SW 1271 (cell line): ENCODE results near the gene PRAMEF13.
"Not testable (repeated sequence)": the region's sequence is repeated elsewhere in the genome, so short reads cannot be mapped to it uniquely, and the experiment has no call there.

Source experiments
- DNase-seq, 2 experiments: peaks; one replicate each; lab custom pipeline; 2025; lab: John Stamatoyannopoulos, UW

The PRAMEF13 gene

DNA sequence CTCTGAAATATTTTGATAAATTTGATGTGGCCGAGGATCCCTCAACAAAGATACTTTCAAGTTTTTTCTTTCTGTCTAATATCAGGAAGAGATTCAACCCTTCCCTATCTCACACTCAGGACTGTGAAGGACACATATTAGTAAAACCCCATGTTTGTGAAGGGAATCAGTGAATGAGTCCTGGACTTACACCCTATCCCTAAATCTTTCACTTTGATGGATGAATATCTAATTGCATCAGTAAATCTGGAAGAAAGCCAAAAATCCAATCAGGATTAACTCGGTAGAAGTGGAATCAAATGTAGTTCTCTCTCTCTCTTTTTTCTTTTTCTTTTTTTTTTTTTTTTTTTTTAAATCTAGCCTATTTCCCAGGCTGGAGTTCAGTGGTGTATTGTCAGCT is 29.7 kb downstream of the PRAMEF13 start, which contains the start of gene PRAMEF9:
Gene PRAMEF9, plus strand, starts transcription at position 301 of the 400 bp plus-strand sequence. CDS start 3,433 bp downstream, outside the sequence.
- not testable (repeated sequence) for DNase-seq

GRCh38 chr1:13165531-13165930 is 35.7 kb downstream of the PRAMEF13 start, which contains the start of gene HNRNPCL4:
Gene HNRNPCL4, minus strand, starts transcription at chr1:13165631. Its CDS starts 164 bp downstream, at chr1:13165467.
- not testable (repeated sequence) for DNase-seq

DNA sequence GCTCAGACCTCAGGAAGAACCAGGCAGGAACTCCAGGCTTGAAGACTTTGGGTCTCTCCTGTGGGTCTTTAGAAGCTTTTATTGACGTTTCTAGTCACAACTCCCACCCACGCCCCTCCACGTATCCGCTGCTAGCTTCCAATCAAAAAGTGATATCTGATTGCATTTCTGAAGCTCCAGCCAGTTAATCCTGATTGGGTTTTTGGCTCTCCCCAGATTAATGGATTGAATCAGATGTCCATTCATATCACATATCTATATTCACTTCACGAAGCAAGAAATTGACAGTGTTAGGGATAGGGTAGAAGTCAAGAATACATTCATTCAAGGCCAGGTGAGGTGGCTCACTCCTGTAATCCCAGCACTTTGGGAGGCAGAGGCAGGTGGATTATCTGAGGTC is 45.3 kb downstream of the PRAMEF13 start, which contains the start of gene PRAMEF26:
Gene PRAMEF26, minus strand, starts transcription at position 101 of the 400 bp plus-strand sequence. CDS start 2,914 bp downstream, outside the sequence.
- DNase-seq: not testable (repeated sequence)
